Left ventricle myocardium inferior (tissue), 1 donor: ENCODE measurements around the gene AAMP. TPM values are rescaled to one million over a fixed set of nuclear protein-coding genes. Genes with fewer than 3 reads are reported as not detected.
"Not testable (repeated sequence)": the region's sequence is repeated elsewhere in the genome, so short reads cannot be mapped to it uniquely, and the experiment has no call there.

ENCODE experiments used
- DNase-seq: peaks from one replicate; pipeline ENCODE4 v3.0.0-alpha.2; 2020
- H3K27ac ChIP-seq: fragments of 200-600 bp; replicated peaks from 2 replicates; pipeline ENCODE4 v1.8.0; 2021
- H3K27me3 ChIP-seq: fragments of 200-600 bp; 2 replicates; pipeline ENCODE4 v1.8.0; 2021; ENCODE audit warnings: low read depth
- H3K36me3 ChIP-seq: fragments of 200-600 bp; 2 replicates; pipeline ENCODE4 v1.8.0; 2021
- H3K4me1 ChIP-seq: fragments of 200-600 bp; 2 replicates; pipeline ENCODE4 v1.8.0; 2021
- H3K4me3 ChIP-seq: fragments of 200-600 bp; 2 replicates; pipeline ENCODE4 v1.8.0; 2021; ENCODE audit warnings: mild to moderate bottlenecking, moderate library complexity
- H3K9me3 ChIP-seq: fragments of 200-600 bp; replicated peaks from 2 replicates; pipeline ENCODE4 v1.8.0; 2021
- CTCF ChIP-seq: fragments of 200-600 bp; IDR thresholded peaks from 2 replicates; pipeline ENCODE4 v1.8.0; 2021; ENCODE audit warnings: antibody characterized with exemption, mild to moderate bottlenecking, borderline replicate concordance
- intact Hi-C: fragments of 100-400 bp; cut with micrococcal nuclease; formaldehyde crosslinking; loops from one replicate; pipeline ENCODE4 v1.11.0; 2022
- total RNA-seq: library from RNA; stranded (reverse); fragmentation: NEBNext Ultra II Directional; extraction: Animal tissue kit (Norgen Biotek cat#: 25700); gene quantifications from one replicate; pipeline ENCODE4 v1.2.1, GENCODE V29; 2021
- donor health status: DM: no; HTN: yes; CAD: no; lungs with severe emphysema.

The AAMP gene
- total RNA-seq, 1 donor from 2014 or later = 50.5 TPM

GRCh38 chr2:218313356-218313755 is 43.4 kb upstream of the AAMP start:
- intact Hi-C loops = no loop called here
- no peak for DNase-seq
- Histone ChIP-seq H3K4me3 (no peak overlapping the region), H3K27ac (no peak overlapping the region), H3K9me3 (no peaks in the 10 kb centered on the region), H3K27me3 (no peaks in the 10 kb centered on the region), H3K36me3 (no peaks in the 10 kb centered on the region), H3K4me1 (no peaks in the 10 kb centered on the region)
- no peak for TF ChIP-seq CTCF

GRCh38 chr2:218312267-218312756 is 42.4 kb upstream of the AAMP start:
- no peaks in the 10 kb centered on the region for H3K36me3 ChIP-seq
- H3K9me3 ChIP-seq = no peaks in the 10 kb centered on the region
- TF ChIP-seq CTCF = no peak
- no peak overlapping the region for H3K27ac ChIP-seq
- H3K27me3 ChIP-seq = no peaks in the 10 kb centered on the region
- peaks cover 6% of the 10 kb centered on the region for H3K4me1 ChIP-seq
- intact Hi-C loops = no loop called here
- no peak overlapping the region for H3K4me3 ChIP-seq
- no peak for DNase-seq

- H3K4me3 ChIP-seq, DNase-seq, H3K27ac ChIP-seq, H3K4me1 ChIP-seq, intact Hi-C loops, H3K27me3 ChIP-seq, H3K9me3 ChIP-seq, H3K36me3 ChIP-seq: not testable (repeated sequence)
These were observed 41.8 kb upstream of the AAMP start for GRCh38 chr2:218311541-218312266.

GRCh38 chr2:218310853-218311540 is 41.1 kb upstream of the AAMP start:
- Histone ChIP-seq H3K9me3 (no peaks in the 10 kb centered on the region), H3K27ac (no peak overlapping the region), H3K4me3 (no peak overlapping the region), H3K27me3 (no peaks in the 10 kb centered on the region), H3K4me1 (peaks cover 6% of the 10 kb centered on the region), H3K36me3 (no peaks in the 10 kb centered on the region)
- intact Hi-C loops = no loop called here
- no peak for TF ChIP-seq CTCF
- DNase-seq = no peak

GRCh38 chr2:218307415-218308090 is 37.6 kb upstream of the AAMP start:
- H3K27ac ChIP-seq = peak overlapping the region; percentile 67
- TF ChIP-seq CTCF = no peak

More at GRCh38 chr2:218307415-218308090, 37.6 kb upstream of the AAMP start:
- Histone ChIP-seq H3K36me3 (no peaks in the 10 kb centered on the region), H3K4me1 (peaks cover 6% of the 10 kb centered on the region), H3K27me3 (no peaks in the 10 kb centered on the region), H3K9me3 (no peaks in the 10 kb centered on the region), H3K4me3 (no peak overlapping the region)
- intact Hi-C loops = no loop called here
- no peak for DNase-seq
